Lower leg skin (tissue), 4 donors: Measurements from ENCODE around the gene TESMIN. TPM values are rescaled to one million over a fixed set of nuclear protein-coding genes. Genes with fewer than 3 reads are reported as not detected.

ENCODE experiments used
- DNase-seq, 2 donors: peaks; one replicate each; pipeline ENCODE4 v3.0.0-alpha.2; 2019; ENCODE audit warnings: low spot score in 2 of 2
- H3K4me3 ChIP-seq: fragments of 200-600 bp; sonication (generic); 2 replicates; pipeline ENCODE4 v1.5.1; 2017; ENCODE audit warnings: mild to moderate bottlenecking, low read depth; ENCODE audit not compliant: poor library complexity, severe bottlenecking
- POLR2A ChIP-seq, 2 donors: fragments of 450-650 bp; IDR thresholded peaks; one replicate each; pipeline ENCODE4 v1.6.1; 2016 to 2017; ENCODE audit warnings: antibody characterized with exemption in 2 of 2, mild to moderate bottlenecking in 1 of 2, moderate library complexity in 1 of 2
- WGBS, 2 donors: methylation state at CpG; one replicate each; pipeline ENCODE4 v1.1.5; 2018; 5-methylcytosine and 5-hydroxymethylcytosine counted together
- intact Hi-C: fragments of 100-400 bp; cut with DNase I; formaldehyde crosslinking; loops from one replicate; pipeline ENCODE4 v1.15.0; 2023; ENCODE audit warnings: low total_unique reads
- total RNA-seq, 4 donors: library from RNA; depleted of rRNA; stranded (reverse); fragments of >200 nt; gene quantifications; one replicate each; pipeline ENCODE4 v1.1.0, GENCODE V29; 2016
- TF ChIP-seq, protein P1 (sequence below), 3 donors: fragments of 450-650 bp; IDR thresholded peaks; one replicate each; pipeline ENCODE4 v1.5.1; 2016; ENCODE audit warnings: antibody characterized with exemption in 3 of 3, mild to moderate bottlenecking in 3 of 3, moderate library complexity in 2 of 3

TESMIN gene
- total RNA-seq, 4 donors from 2014 or later: 1.3 to 3.9 (median 2.0) TPM

DNA sequence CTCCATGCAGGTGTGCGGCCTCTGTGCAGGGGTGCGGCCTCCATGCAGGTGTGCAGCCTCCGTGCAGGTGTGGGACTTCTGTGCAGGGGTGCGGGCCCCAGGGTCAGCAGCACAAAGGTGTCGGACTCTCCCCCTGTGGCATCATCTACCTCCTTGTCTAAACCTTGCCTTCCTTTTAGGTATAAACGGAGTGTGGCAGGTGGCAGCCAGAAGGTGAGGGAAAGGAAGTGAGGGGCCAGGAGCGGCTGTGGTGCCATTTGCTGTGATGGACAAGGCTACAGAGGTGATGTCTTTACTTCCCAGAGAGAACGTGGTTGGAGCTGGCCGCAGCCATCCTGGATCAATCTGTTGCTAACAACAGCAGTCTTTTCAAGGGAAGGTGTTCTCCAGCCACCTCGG is 57.8 kb downstream of the TESMIN start:
- WGBS, 2 donors: 84 to 90% methylated on average over 10 of the region's 10 CpGs
- intact Hi-C loops: no loop called here
- no peak for TF ChIP-seq POLR2A (IDR thresholded peaks at IDR 0.05)
- TF ChIP-seq, protein P1, sequence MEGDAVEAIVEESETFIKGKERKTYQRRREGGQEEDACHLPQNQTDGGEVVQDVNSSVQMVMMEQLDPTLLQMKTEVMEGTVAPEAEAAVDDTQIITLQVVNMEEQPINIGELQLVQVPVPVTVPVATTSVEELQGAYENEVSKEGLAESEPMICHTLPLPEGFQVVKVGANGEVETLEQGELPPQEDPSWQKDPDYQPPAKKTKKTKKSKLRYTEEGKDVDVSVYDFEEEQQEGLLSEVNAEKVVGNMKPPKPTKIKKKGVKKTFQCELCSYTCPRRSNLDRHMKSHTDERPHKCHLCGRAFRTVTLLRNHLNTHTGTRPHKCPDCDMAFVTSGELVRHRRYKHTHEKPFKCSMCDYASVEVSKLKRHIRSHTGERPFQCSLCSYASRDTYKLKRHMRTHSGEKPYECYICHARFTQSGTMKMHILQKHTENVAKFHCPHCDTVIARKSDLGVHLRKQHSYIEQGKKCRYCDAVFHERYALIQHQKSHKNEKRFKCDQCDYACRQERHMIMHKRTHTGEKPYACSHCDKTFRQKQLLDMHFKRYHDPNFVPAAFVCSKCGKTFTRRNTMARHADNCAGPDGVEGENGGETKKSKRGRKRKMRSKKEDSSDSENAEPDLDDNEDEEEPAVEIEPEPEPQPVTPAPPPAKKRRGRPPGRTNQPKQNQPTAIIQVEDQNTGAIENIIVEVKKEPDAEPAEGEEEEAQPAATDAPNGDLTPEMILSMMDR (IDR thresholded peaks at IDR 0.05): no peak
- no peak for DNase-seq
- H3K4me3 ChIP-seq: no peak overlapping the region

DNA sequence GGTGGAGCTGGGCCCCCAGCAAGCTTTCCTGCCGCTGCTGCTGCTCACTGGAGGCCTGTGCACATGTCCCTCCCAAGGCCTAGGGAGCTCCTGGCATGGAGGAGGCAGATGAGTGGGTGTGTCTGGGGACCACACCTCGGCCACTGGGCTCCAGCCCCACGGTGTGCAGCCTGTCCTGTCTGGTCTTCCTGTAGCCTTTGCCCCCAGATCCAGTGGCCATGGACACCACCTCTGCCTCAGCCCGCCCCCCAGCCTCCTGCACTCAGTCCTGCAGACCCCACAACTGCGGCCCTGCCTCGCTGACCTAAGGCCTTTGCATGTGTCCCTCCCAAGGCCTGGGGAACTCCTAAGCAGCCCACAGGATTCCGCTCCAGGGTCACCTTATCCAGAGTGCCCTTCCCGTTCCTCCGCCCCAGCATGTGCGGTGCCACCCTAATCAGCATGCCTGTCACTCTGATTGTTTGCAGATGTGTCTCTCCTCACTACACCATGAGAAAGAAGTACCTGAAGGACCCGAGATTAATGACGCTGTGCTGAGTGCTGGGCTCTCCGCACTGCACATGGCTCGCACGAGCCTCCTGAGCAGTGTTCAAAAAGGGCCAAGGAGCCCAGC is 58.3 kb downstream of the TESMIN start:
- no peak overlapping the region for H3K4me3 ChIP-seq
- intact Hi-C loops: no loop called here
- 76 to 78% methylated on average over 14 to 15 of the region's 15 CpGs for WGBS, 2 donors
- TF ChIP-seq, protein P1 (IDR thresholded peaks at IDR 0.05): no peak
- TF ChIP-seq POLR2A (IDR thresholded peaks at IDR 0.05): no peak
- no peak for DNase-seq

DNA sequence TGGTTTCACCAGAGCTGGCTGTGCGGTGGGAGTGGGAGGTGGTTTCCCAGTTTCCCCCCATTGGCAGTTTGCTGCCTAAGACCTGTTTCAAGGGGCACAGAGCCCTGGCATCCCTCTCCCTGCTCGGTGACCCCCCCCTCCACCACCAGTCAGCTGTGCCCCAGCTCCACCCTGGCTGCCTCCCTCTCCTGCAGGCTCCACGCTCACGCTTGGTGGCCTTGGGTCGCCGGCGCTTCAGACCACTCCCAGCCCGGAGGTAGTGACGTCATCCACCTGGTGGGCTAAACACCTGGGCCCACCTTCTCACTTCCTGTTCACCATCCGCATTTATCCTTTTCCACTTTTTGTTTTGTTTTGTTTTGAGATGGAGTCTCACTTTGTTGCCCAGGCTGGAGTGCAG is 59.2 kb downstream of the TESMIN start:
- WGBS, 2 donors: 88 to 89% methylated on average over 10 of the region's 10 CpGs
- no peak overlapping the region for H3K4me3 ChIP-seq
- intact Hi-C loops: no loop called here
- no peak for TF ChIP-seq POLR2A (IDR thresholded peaks at IDR 0.05)
- TF ChIP-seq, protein P1 (IDR thresholded peaks at IDR 0.05): no peak
- no peak for DNase-seq

DNA sequence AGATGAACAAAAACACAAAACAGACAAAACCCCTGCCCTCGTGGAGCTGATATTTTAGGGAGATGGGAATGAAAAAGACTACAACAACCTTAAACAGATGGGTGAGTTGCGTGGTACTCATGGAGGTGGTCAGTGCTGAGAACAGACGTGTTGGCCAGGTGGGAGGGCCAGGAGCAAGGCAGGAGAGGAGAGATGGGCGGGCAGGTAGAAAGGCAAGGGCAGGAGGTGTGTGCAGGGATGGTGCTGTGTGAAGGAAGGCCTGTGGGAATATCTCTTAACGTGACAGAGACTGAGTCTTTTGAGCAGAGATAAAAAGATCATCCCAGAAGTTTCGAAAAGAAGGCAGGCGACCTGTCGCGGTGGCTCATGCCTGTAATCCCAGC is 59.9 kb downstream of the TESMIN start:
- DNase-seq: no peak
- intact Hi-C loops: no loop called here
- TF ChIP-seq POLR2A (IDR thresholded peaks at IDR 0.05): no peak
- TF ChIP-seq, protein P1 (IDR thresholded peaks at IDR 0.05): no peak
- 82 to 89% methylated on average over 9 of the region's 9 CpGs for WGBS, 2 donors
- H3K4me3 ChIP-seq: no peak overlapping the region

DNA sequence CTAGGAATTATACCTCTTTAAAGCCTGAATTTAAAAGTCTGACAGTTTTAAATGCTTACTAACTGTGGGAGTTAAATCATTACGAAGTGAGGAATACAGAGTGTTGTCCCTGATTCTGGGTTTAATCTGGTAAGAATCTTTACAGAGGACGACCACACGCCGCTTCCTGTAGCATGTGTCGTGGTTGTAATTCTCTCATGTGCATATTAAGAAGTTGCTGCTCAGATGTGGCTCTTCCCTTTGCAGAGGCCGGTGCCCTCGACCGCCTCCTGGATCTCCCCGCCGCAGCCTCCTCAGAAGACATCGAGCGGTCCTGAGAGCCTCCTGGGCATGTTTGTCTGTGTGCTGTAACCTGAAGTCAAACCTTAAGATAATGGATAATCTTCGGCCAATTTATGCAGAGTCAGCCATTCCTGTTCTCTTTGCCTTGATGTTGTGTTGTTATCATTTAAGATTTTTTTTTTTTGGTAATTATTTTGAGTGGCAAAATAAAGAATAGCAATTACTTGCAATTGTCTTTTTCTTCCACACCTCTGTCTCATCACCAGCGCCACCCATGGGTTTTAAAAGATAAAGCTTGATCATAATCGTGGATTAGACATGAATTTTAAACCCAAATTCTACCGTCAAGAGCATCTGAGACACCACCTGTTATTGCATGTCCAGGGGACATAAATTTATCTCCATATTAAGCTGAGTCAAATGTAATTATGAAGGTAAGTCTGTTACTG is 60.5 kb downstream of the TESMIN start:
- TF ChIP-seq, protein P1 (IDR thresholded peaks at IDR 0.05): no peak
- no peak for TF ChIP-seq POLR2A (IDR thresholded peaks at IDR 0.05)
- intact Hi-C loops: no loop called here
- DNase-seq: no peak
- H3K4me3 ChIP-seq: no peak overlapping the region
- 60% methylated on average over 16 of the region's 16 CpGs for WGBS, 2 donors
